PC-9 (cell line): ENCODE measurements around the gene DMBT1. TPM values are rescaled to one million over a fixed set of nuclear protein-coding genes. Genes with fewer than 3 reads are reported as not detected.

Source experiments
- BruUV-seq: library from RNA; stranded (reverse); fragments of 400-500 nt; replicated peaks from 2 replicates; lab custom pipeline; 2021; lab: Mats Ljungman, UMichigan
- CTCF ChIA-PET: fragments of 300-600 bp; sonication (Branson Sonifier 250); formaldehyde crosslinking; loops from one replicate; lab custom pipeline; 2022; ENCODE audit warnings: antibody characterized with exemption; lab: Charles Lee
- POLR2A ChIA-PET: fragments of 300-600 bp; sonication (Branson Sonifier 250); formaldehyde crosslinking; loops from one replicate; lab custom pipeline; 2022; ENCODE audit warnings: antibody characterized with exemption; ENCODE audit not compliant: unreplicated experiment; lab: Charles Lee
- DNase-seq, 2 experiments: peaks; one replicate each; pipeline versions ENCODE4 v3.0.0 to v3.0.0-alpha.2; 2015 to 2022; ENCODE audit warnings: mixed read lengths in 1 of 2
- H2AFZ ChIP-seq: fragments of 200-600 bp; sonication (generic); 2 replicates; pipeline ENCODE4 v1.8.1; 2017; ENCODE audit warnings: antibody characterized with exemption
- H3F3A ChIP-seq: fragments of 200-600 bp; sonication (generic); 2 replicates; pipeline ENCODE4 v1.8.1; 2017; ENCODE audit warnings: antibody characterized with exemption, mild to moderate bottlenecking, low read depth; ENCODE audit not compliant: insufficient read depth
- H3K27ac ChIP-seq: fragments of 200-600 bp; sonication (generic); 2 replicates; pipeline ENCODE4 v1.6.1; 2016; ENCODE audit warnings: mixed run types
- H3K27me3 ChIP-seq: fragments of 200-600 bp; sonication (generic); 2 replicates; pipeline ENCODE4 v1.6.1; 2016; ENCODE audit warnings: low read depth, mixed run types; ENCODE audit not compliant: insufficient read depth
- H3K36me3 ChIP-seq: fragments of 200-600 bp; sonication (generic); 2 replicates; pipeline ENCODE4 v1.6.1; 2016; ENCODE audit warnings: low read depth, mixed run types
- H3K4me1 ChIP-seq: fragments of 200-600 bp; sonication (generic); replicated peaks from 2 replicates; pipeline ENCODE4 v1.6.1; 2016; ENCODE audit warnings: mixed run types; ENCODE audit not compliant: insufficient read depth
- H3K4me2 ChIP-seq: fragments of 200-600 bp; sonication (generic); 2 replicates; pipeline ENCODE4 v1.6.1; 2017; ENCODE audit warnings: mixed run types
- H3K4me3 ChIP-seq: fragments of 200-600 bp; sonication (generic); 2 replicates; pipeline ENCODE4 v1.6.1; 2016; ENCODE audit warnings: mixed run types
- H3K79me2 ChIP-seq: fragments of 200-600 bp; sonication (generic); 2 replicates; pipeline ENCODE4 v1.6.1; 2017; ENCODE audit warnings: low read depth, mixed run types
- H3K9me2 ChIP-seq: fragments of 200-600 bp; sonication (generic); 2 replicates; pipeline ENCODE4 v1.8.1; 2017; ENCODE audit warnings: mild to moderate bottlenecking; ENCODE audit not compliant: insufficient read depth
- H3K9me3 ChIP-seq: fragments of 200-600 bp; sonication (generic); 2 replicates; pipeline ENCODE4 v1.8.1; 2016; ENCODE audit warnings: low read depth; ENCODE audit not compliant: insufficient read depth
- H4K20me1 ChIP-seq: fragments of 200-600 bp; sonication (generic); 2 replicates; pipeline ENCODE4 v1.8.1; 2017; ENCODE audit not compliant: insufficient read depth
- EZH2 ChIP-seq: fragments of 200-600 bp; sonication (generic); IDR thresholded peaks from 2 replicates; pipeline ENCODE4 v1.8.0; 2017; ENCODE audit warnings: antibody characterized with exemption, low read depth
- intact Hi-C: fragments of 100-400 bp; cut with micrococcal nuclease; formaldehyde crosslinking; loops from one replicate; pipeline ENCODE4 v1.10.0; 2022; ENCODE audit not compliant: unreplicated experiment
- total RNA-seq: library from RNA; stranded (reverse); gene quantifications from 2 replicates; pipeline ENCODE4 v1.2.3, GENCODE V29; 2021
- TF ChIP-seq, protein P1 (sequence below): fragments of 200-600 bp; sonication (generic); conservative IDR thresholded peaks from 2 replicates; pipeline ENCODE4 v1.6.1; 2017; ENCODE audit warnings: mixed run types, antibody characterized with exemption, mild to moderate bottlenecking, moderate library complexity

Gene DMBT1
- total RNA-seq, 1 experiment from 2014 or later: 0.98 TPM

DNA sequence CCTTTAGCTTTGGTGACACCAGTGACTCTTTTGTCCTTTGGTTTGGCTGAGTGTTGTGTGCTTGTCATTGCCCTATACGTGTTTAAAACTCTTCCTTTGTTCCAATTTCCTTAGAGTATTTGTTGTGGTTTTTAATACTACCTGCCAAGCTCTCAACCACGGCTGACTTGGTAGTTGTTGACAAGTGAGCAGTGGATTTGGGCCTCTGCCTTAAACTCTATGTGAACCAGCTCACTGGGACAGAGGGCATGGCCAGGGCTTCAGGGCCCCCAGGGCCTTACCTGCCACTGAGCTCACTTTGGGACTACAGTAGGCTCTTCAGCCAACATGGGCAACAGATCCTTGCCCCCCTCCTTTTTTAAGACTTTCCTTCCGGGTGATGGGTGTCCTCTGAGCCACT, 9.6 kb upstream of the DMBT1 start:
- no TSS peak for BruUV-seq
- no peaks in the 10 kb centered on the region for H4K20me1 ChIP-seq
- intact Hi-C loops: no loop called here
- POLR2A ChIA-PET: no interaction called here
- H2AFZ ChIP-seq: no peak overlapping the region
- no peaks in the 10 kb centered on the region for H3K9me3 ChIP-seq
- no peak for DNase-seq
- H3K4me2 ChIP-seq: no peak overlapping the region
- H3K79me2 ChIP-seq: no peaks in the 10 kb centered on the region
- H3K4me3 ChIP-seq: no peak overlapping the region
- H3K27ac ChIP-seq: no peak overlapping the region
- H3K9me2 ChIP-seq: no peaks in the 10 kb centered on the region
- H3K27me3 ChIP-seq: no peaks in the 10 kb centered on the region
- no peaks in the 10 kb centered on the region for H3K4me1 ChIP-seq
- no peaks in the 10 kb centered on the region for H3K36me3 ChIP-seq
- H3F3A ChIP-seq: no peaks in the 10 kb centered on the region
- CTCF ChIA-PET: interaction anchor here (0.6 kb wide), 1 partner anchor 56 kb away, joined by 3 read pairs; no protein-coding TSS in a partner anchor
- no peak for TF ChIP-seq EZH2
- TF ChIP-seq, protein P1, sequence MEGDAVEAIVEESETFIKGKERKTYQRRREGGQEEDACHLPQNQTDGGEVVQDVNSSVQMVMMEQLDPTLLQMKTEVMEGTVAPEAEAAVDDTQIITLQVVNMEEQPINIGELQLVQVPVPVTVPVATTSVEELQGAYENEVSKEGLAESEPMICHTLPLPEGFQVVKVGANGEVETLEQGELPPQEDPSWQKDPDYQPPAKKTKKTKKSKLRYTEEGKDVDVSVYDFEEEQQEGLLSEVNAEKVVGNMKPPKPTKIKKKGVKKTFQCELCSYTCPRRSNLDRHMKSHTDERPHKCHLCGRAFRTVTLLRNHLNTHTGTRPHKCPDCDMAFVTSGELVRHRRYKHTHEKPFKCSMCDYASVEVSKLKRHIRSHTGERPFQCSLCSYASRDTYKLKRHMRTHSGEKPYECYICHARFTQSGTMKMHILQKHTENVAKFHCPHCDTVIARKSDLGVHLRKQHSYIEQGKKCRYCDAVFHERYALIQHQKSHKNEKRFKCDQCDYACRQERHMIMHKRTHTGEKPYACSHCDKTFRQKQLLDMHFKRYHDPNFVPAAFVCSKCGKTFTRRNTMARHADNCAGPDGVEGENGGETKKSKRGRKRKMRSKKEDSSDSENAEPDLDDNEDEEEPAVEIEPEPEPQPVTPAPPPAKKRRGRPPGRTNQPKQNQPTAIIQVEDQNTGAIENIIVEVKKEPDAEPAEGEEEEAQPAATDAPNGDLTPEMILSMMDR: no peak

DNA sequence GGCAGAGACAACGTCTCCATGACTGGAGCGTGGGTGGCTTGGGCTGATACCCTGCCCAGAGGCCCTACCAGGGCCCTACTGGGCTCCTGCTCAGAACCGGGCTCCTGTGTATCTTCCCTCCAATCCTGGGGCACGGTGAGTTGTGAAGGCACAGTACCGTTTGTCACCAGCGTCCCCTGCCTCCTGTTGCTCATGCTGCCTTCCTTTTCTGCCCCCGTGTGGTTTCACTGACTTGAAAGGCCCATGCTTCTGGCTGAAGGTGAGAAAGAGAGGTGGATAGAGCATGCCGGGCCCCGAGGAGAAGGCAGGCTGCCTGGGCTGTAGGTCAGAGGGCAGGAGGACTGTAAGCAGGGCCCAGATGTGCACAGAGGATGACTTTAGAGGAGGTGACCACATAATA, 9.1 kb upstream of the DMBT1 start:
- no peak for DNase-seq
- intact Hi-C loops: no loop called here
- no peaks in the 10 kb centered on the region for H4K20me1 ChIP-seq
- H3K4me2 ChIP-seq: no peak overlapping the region
- no peaks in the 10 kb centered on the region for H3K27me3 ChIP-seq
- BruUV-seq: no TSS peak
- H3F3A ChIP-seq: no peaks in the 10 kb centered on the region
- ChIA-PET CTCF (no interaction called here), POLR2A (no interaction called here)
- no peaks in the 10 kb centered on the region for H3K36me3 ChIP-seq
- TF ChIP-seq EZH2: no peak
- TF ChIP-seq, protein P1: no peak
- H3K27ac ChIP-seq: no peak overlapping the region
- H3K4me3 ChIP-seq: no peak overlapping the region
- H3K9me2 ChIP-seq: no peaks in the 10 kb centered on the region
- H2AFZ ChIP-seq: no peak overlapping the region
- no peaks in the 10 kb centered on the region for H3K9me3 ChIP-seq
- H3K4me1 ChIP-seq: no peaks in the 10 kb centered on the region
- no peaks in the 10 kb centered on the region for H3K79me2 ChIP-seq

DNA sequence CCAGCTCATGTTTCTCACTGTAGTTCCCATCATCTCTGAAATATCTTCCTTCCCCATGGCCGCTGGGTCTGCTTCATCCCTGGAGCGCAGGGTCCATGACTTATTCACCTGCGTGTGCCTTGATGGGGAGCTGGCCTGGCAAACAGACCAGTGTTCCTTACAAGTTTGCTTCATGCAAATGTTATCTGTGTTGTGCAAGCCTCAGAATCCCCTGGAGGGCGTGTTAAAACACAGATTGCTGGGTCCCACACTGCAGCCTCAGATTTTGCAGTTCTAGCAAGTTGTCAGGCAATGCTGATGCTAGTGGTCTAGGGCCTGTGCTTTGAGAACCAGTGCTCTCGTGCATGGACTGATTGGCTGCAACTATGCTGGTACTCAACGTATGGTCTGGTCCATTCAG, 7.2 kb upstream of the DMBT1 start:
- Histone ChIP-seq H3K9me3 (no peaks in the 10 kb centered on the region), H3K36me3 (no peaks in the 10 kb centered on the region), H3K79me2 (no peaks in the 10 kb centered on the region), H2AFZ (no peak overlapping the region), H3K9me2 (no peaks in the 10 kb centered on the region), H3K4me3 (no peak overlapping the region), H4K20me1 (no peaks in the 10 kb centered on the region), H3K27ac (no peak overlapping the region), H3K4me2 (no peak overlapping the region), H3K4me1 (no peaks in the 10 kb centered on the region), H3K27me3 (no peaks in the 10 kb centered on the region), H3F3A (no peaks in the 10 kb centered on the region)
- no TSS peak for BruUV-seq
- intact Hi-C loops: no loop called here
- ChIA-PET POLR2A (no interaction called here), CTCF (no interaction called here)
- DNase-seq: no peak
- no peak for TF ChIP-seq EZH2
- TF ChIP-seq, protein P1: no peak
